GM21526 (cell line): ENCODE data around the gene WNK2.

Experiments
- ATAC-seq: cut with Tn5 transposase; IDR thresholded peaks from one replicate; pipeline ENCODE4 v1.9.1; 2021; ENCODE audit warnings: moderate library complexity; ENCODE audit not compliant: unreplicated experiment, low FRiP score

Gene WNK2

DNA sequence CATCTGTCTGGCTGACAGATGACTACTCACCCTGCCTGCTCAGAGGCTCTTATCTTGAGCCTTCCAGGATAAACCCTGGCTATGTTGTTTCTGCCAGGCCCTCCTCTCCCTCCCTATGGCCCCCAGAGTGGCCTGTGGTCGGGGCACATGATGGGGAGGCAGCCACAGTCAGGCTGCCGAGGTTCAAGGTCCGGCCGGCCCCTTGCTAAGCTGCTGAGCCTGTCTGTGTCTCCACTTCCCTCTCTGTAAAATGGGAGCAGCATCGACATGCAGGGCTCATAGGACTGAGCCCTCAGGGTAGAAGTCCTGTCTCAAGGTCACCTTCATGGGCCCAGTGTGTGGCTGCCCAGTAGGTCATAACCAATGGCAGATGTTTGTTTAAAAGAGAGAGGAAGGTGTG lies 28.5 kb downstream of the WNK2 start:
- ATAC-seq, result no peak

GRCh38 chr9:93216073-93216365 lies 32.1 kb downstream of the WNK2 start:
- no peak for ATAC-seq

- ATAC-seq, result no peak
Observed at GRCh38 chr9:93217706-93218105, 33.8 kb downstream of the WNK2 start.

DNA sequence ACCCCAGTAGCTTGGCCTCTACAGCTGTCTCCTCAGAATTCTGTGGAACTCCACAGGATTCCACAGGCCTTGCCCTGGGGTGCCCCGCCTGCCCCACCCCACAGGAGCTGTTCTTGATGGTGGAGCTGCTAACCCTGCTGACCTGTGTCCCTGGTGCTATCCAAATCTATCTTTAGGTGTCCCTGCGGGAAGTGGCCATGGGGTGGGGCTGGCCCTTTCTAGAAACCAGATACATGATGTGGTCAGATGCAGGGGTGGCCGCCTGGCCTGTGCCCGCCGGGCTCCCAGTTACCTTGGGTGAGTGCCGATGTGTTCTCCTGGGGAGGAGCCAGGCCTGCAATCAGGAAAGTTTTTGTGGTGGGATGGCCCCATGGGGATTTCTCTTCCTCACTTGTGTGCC lies 34.2 kb downstream of the WNK2 start:
- ATAC-seq, result no peak

- ATAC-seq, result no peak
Observed at GRCh38 chr9:93218671-93219420, 34.9 kb downstream of the WNK2 start.

GRCh38 chr9:93219692-93220091 lies 35.8 kb downstream of the WNK2 start:
- ATAC-seq, result no peak

GRCh38 chr9:93220627-93221026 lies 36.7 kb downstream of the WNK2 start:
- ATAC-seq, result no peak

GRCh38 chr9:93221044-93221443 lies 37.1 kb downstream of the WNK2 start:
- no peak for ATAC-seq

DNA sequence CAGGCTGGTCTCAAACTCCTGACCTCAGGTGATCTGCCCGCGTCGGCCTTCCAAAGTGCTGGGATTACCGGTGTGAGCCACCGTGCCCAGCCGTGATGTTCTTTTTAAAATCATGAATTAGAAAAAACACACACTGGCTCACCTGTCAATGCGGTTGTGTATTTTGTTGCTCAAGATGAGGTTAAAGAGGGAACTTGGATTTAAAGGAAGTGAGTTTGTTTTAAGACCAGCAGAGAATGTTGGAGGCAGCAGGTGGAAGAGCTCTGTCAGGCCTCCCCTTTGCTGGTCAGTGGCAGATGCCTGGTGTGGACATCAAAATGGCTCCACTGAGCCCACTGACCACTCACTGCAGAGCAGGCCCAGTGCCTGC lies 38.9 kb downstream of the WNK2 start:
- no peak for ATAC-seq

DNA sequence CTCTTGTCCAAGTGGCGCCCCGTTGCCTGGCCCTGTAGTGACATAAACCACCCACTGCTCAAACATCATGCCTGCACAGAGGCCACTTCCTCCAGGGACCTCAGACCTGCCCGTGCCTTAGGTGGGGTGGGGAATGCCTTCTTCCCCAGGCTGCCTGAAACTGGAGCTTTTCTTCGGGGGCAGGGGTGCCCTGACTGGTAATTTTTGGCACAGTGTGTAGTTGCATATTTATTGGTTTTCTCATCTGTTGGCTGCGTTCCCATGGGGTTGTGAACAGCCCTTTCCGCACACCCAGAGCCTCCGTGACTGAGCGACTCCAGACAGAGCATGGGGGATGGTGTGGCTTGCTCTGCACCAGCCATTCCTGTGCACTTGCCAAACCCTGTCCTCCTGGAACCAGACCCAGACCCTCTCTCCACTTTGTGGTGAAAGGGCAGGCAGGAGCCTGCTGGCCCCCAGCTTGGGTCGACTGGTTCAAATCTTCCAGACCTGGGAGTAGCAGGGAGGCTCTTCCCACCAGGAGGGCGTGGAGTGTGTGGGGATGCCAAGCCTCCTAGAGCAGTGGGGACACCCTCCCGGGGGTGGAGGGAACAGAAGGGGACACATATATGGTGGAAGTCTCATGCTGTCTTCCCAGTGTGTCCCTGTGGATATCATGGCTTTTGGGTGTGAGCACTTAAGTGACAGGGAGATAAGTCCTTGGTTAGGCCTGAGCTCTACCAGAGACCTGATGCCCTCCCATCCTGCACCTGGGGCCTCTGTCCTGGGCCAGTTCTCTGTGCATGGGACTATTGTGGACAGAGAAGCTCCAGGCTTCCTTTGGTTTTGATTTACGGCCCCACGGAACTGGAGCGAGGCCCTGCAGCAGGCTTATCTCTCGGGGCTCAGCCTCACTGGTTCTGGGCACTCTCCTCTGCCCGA lies 39.6 kb downstream of the WNK2 start:
- ATAC-seq, result no peak

GRCh38 chr9:93224591-93224990 lies 40.7 kb downstream of the WNK2 start:
- ATAC-seq, result no peak

GRCh38 chr9:93225417-93225816 lies 41.5 kb downstream of the WNK2 start:
- ATAC-seq, result no peak

DNA sequence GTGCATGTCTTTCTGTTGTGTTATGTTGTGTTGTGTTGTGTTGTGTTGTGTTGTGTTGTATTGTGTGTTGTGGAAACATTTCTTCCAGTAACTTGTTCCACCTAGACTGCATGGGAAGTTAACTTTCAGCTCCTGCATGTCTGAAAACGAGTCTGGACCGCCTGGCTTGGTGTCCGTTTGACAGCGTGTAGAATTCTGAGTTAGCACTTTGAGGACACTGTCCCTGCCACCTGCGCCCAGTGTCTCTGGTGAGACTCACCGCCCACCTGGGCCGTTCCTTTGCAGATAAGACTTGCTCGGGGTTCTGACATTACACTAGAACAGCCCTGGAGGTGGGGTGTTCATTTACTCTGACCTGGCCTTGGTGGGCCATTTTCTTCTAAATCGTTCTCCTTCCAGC lies 42.0 kb downstream of the WNK2 start:
- no peak for ATAC-seq

DNA sequence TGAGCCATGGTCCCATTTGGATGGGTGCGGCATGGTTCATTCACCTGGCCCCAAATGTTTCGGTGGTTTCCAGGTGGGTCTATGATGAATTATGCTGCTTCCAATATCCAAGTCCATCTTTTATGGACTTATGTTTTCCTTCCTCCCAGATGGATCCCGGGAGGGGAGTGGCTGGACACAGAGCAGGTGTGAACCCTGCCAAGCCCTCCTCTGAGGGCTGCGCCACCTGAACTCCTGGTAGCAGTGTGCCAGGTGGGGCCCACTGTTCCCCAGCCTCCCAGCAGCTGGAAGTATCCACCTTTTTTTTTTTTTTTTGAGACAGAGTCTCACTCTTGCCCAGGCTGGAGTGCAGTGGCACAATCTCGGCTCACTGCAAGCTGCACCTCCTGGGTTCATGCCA lies 42.9 kb downstream of the WNK2 start:
- no peak for ATAC-seq

DNA sequence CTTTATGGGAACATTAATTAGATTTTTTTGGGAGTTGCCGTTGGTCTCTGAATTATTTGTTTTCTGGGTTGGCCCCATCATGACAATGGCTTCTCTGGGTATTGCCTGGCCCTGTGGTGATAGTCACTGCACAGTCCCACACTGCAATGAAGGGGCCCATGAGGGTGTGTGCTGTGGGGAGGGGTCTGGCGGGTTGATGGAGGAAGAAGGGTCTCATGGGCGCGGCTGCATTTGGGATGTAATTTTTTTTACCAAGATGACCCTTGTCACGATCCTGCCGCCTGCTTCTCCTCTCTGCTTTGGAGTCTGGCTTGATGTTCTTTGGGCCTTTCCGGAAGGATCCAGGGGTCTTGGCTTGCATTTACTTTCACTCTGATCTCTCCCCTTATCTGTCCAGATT lies 44.1 kb downstream of the WNK2 start:
- ATAC-seq, result no peak

- no peak for ATAC-seq
Observed at GRCh38 chr9:93228453-93228852, 44.5 kb downstream of the WNK2 start.

DNA sequence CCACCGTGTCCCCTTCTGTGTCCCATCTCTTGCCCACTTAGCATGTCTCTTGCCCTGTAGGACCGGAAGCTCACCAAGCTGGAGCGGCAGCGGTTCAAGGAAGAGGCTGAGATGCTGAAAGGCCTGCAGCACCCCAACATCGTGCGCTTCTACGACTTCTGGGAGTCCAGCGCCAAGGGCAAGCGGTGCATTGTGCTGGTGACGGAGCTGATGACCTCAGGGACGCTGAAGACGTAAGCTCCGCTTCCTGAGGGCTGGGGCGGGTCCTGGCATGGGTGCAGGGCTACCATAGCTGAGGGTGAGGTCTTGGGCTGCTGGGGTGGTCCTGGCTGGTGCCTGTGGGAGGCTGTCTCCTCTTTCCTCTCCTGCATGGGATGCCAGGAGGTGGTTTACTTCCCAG lies 45.7 kb downstream of the WNK2 start:
- no peak for ATAC-seq

DNA sequence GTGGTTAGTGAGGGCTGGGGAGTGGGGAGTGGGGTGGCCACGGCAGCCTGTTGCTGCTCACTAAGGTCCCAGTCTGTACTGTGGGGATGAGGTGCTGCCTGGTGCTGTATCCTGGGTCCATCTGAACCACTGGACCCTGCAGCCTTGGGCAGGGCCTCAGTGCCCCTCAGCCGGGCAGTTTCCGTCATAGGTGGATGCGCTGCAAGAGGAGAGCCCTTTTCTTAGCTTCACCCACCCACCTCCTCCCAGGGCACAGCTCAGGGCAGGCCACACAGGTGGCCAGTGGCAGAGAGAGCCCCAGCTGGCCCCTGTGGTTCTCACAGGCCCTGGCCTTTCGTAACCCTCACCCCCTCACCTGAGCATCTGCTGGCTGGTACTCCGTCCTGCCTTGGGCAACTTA lies 46.2 kb downstream of the WNK2 start:
- no peak for ATAC-seq

- ATAC-seq, result no peak
Observed at GRCh38 chr9:93230601-93231000, 46.7 kb downstream of the WNK2 start.

- ATAC-seq, result no peak
Observed at GRCh38 chr9:93231121-93231694, 47.3 kb downstream of the WNK2 start.

DNA sequence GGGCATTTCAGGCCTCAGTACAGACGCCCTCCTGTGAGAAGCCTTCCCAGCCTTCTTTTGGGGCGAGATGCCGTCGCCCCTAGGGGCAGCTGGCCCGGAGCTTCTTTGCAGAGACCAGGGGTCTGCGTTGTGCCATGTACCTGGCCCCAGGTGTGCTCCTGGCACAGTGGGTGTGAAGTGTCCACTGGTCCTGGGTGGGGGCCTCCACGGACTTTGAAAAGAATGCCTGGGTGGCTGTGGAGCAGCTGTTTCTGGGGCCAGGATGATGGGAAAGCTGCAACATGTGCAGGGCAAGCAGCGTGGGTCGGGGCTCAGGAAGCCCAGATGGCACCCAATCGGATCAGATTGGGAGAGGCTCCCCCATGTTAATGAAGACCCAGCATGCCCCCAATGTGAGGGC lies 47.8 kb downstream of the WNK2 start:
- no peak for ATAC-seq
